Measurements from ENCODE around the gene PTPN4. TPM values are rescaled to one million over a fixed set of nuclear protein-coding genes. Genes with fewer than 3 reads are reported as not detected.

PTPN4 gene
- total RNA-seq, 1 experiment from 2014 or later, result 80.5 TPM

GRCh38 chr2:119873350-119874315 is 113.9 kb downstream of the PTPN4 start:
- H4K20me1 ChIP-seq (ENCODE audit: control insufficient read depth, insufficient read depth, insufficient read length), result no peaks in the 10 kb centered on the region
- no peak overlapping the region for H3K4me3 Mint-ChIP-seq
- H2BK20ac ChIP-seq (ENCODE audit: low read depth, low read length, poor library complexity, severe bottlenecking), result no peak overlapping the region
- H3K9me3 Mint-ChIP-seq, result peaks cover 0 to 2% of the 10 kb centered on the region in 2 experiments; a peak in 2 of 5 replicates
- peak overlapping the region in 1 of 3 experiments; percentile 55; a peak in 2 of 7 replicates for H3K27ac Mint-ChIP-seq
- H3K56ac ChIP-seq (ENCODE audit: insufficient read length, low read depth, low read length), result no peak overlapping the region
- TF ChIP-seq CTCF (conservative IDR thresholded peaks at IDR 0.05), result no peak
- H3K18ac ChIP-seq (ENCODE audit: insufficient read length, low read depth, low read length), result no peak overlapping the region
- peaks cover 4 to 6% of the 10 kb centered on the region in 2 experiments; a peak in 3 of 4 replicates for H3K4me1 Mint-ChIP-seq
- peaks cover 2 to 7% (median 7%) of the 10 kb centered on the region in 3 experiments; a peak in 5 of 7 replicates for H3K36me3 Mint-ChIP-seq (ENCODE audit: insufficient read depth in 1 of 3, low read depth in 3 of 3)
- no peak for DNase-seq
- no peak overlapping the region for H3K23ac ChIP-seq (ENCODE audit: insufficient read length, low read depth, low read length)
- no peak overlapping the region for H3K9ac ChIP-seq (ENCODE audit: extremely low read depth, insufficient read length, low read length)
- no peaks in the 10 kb centered on the region for H3K4me1 ChIP-seq (ENCODE audit: insufficient read depth, low read length)
- no peaks in the 10 kb centered on the region for H3K9me3 ChIP-seq (ENCODE audit: control insufficient read depth, low read depth, low read length)
- no peak overlapping the region for H2BK5ac ChIP-seq (ENCODE audit: insufficient read length, low read length)
- H4K8ac ChIP-seq (replicated peaks; ENCODE audit: insufficient read length, low read depth, low read length), result no peak overlapping the region
- H2BK120ac ChIP-seq (ENCODE audit: low read depth, low read length, poor library complexity, severe bottlenecking), result no peak overlapping the region
- H4K91ac ChIP-seq (ENCODE audit: insufficient read length, low read depth, low read length), result no peak overlapping the region
- no peak overlapping the region for H2AFZ ChIP-seq (ENCODE audit: low read length)
- H3K27ac ChIP-seq (ENCODE audit: insufficient read length, low read depth, low read length), result no peak overlapping the region
- no peak overlapping the region for H2BK12ac ChIP-seq (ENCODE audit: insufficient read length, low read depth, low read length)
- no peak overlapping the region for H3K14ac ChIP-seq (ENCODE audit: insufficient read depth, low read length)
- no peak overlapping the region for H2BK15ac ChIP-seq (ENCODE audit: low read depth, low read length)
- H4K5ac ChIP-seq (ENCODE audit: insufficient read length, low read depth, low read length), result no peak overlapping the region
- H2AK5ac ChIP-seq (ENCODE audit: insufficient read length, low read length), result no peak overlapping the region
- WGBS (ENCODE audit: extremely low coverage, insufficient read length, low lambda C conversion rate), result no CpG with 5 or more reads among the region's 4 CpGs
- no peaks in the 10 kb centered on the region for H3K27me3 ChIP-seq (ENCODE audit: insufficient read depth, low read length)
- no peaks in the 10 kb centered on the region for H3K79me1 ChIP-seq (ENCODE audit: insufficient read depth, low read depth, low read length, poor library complexity, severe bottlenecking)
- H3K4ac ChIP-seq (ENCODE audit: low read depth, low read length), result no peak overlapping the region
- H3T11ph ChIP-seq (ENCODE audit: low read length), result no peak overlapping the region
- no peaks in the 10 kb centered on the region for H3K23me2 ChIP-seq (ENCODE audit: insufficient read length, low read depth, low read length, poor library complexity, severe bottlenecking)
- H3K79me2 ChIP-seq (ENCODE audit: insufficient read depth, low read length), result no peaks in the 10 kb centered on the region; the same call in 1 of the 2 replicates
- H3K4me2 ChIP-seq (ENCODE audit: insufficient read depth, insufficient read length, low read length), result no peak overlapping the region
- no peaks in the 10 kb centered on the region for H3K27me3 Mint-ChIP-seq (ENCODE audit: low read depth)
